Adipocyte (in vitro differentiated cells): Measurements from ENCODE around the gene ZNF155.
A peak's percentile ranks its signal among the peaks of the same experiment; 100 is the strongest.

Experiments used
- DNase-seq: peaks from one replicate; pipeline ENCODE4 v3.0.0-alpha.2; 2015; ENCODE audit warnings: low read depth
- H3K27me3 ChIP-seq: replicated peaks from 2 replicates; pipeline ENCODE4 v1.7.0; 2013; ENCODE audit warnings: mild to moderate bottlenecking, low read length, moderate library complexity; ENCODE audit not compliant: control insufficient read depth, insufficient read depth
- H3K36me3 ChIP-seq: 2 replicates; pipeline ENCODE4 v1.7.0; 2013; ENCODE audit warnings: low read length, mild to moderate bottlenecking, moderate library complexity; ENCODE audit not compliant: control insufficient read depth, insufficient read depth, severe bottlenecking
- H3K4me1 ChIP-seq: 2 replicates; pipeline ENCODE4 v1.7.0; 2013; ENCODE audit warnings: mild to moderate bottlenecking, low read length, moderate library complexity; ENCODE audit not compliant: control insufficient read depth, insufficient read depth
- H3K4me3 ChIP-seq: 2 replicates; pipeline ENCODE4 v1.7.0; 2013; ENCODE audit warnings: mild to moderate bottlenecking, low read length, moderate library complexity
- H3K9ac ChIP-seq: 2 replicates; pipeline ENCODE4 v1.7.0; 2013; ENCODE audit warnings: mild to moderate bottlenecking, low read length, moderate library complexity
- H3K9me3 ChIP-seq: 2 replicates; pipeline ENCODE4 v1.7.0; 2013; ENCODE audit warnings: mild to moderate bottlenecking, low read length, moderate library complexity; ENCODE audit not compliant: control insufficient read depth

ZNF155 gene

GRCh38 chr19:43957891-43958290 lies 26.1 kb upstream of the ZNF155 start:
- Histone ChIP-seq H3K9ac (no peak overlapping the region), H3K36me3 (peaks cover 6% of the 10 kb centered on the region), H3K9me3 (peaks cover 41% of the 10 kb centered on the region), H3K4me1 (no peaks in the 10 kb centered on the region), H3K27me3 (no peaks in the 10 kb centered on the region), H3K4me3 (no peak overlapping the region)
- peak; percentile 69 for DNase-seq

DNA sequence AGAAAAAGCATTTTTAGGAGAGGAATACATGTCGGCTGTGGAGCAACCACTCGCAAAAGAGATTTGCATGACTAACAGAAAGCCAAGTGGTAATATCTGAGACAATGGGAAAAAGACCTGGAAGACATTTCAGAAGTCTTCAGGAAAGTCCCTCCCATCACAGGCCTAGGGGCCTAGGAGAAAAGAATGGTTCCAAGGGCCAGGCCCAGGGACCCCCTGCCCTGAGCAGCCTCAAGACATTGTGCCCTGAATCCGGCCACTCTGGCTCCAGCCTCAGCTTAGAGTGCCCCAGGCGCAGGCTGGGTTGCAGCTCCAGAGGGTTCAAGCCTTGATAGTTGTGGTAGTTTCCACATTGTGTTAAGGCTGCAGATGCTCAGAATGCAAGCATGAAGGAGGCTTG lies 23.6 kb upstream of the ZNF155 start:
- Histone ChIP-seq H3K4me3 (no peak overlapping the region), H3K4me1 (no peaks in the 10 kb centered on the region), H3K27me3 (no peaks in the 10 kb centered on the region), H3K9me3 (peaks cover 64% of the 10 kb centered on the region), H3K36me3 (peaks cover 30% of the 10 kb centered on the region), H3K9ac (no peak overlapping the region)
- DNase-seq: no peak

DNA sequence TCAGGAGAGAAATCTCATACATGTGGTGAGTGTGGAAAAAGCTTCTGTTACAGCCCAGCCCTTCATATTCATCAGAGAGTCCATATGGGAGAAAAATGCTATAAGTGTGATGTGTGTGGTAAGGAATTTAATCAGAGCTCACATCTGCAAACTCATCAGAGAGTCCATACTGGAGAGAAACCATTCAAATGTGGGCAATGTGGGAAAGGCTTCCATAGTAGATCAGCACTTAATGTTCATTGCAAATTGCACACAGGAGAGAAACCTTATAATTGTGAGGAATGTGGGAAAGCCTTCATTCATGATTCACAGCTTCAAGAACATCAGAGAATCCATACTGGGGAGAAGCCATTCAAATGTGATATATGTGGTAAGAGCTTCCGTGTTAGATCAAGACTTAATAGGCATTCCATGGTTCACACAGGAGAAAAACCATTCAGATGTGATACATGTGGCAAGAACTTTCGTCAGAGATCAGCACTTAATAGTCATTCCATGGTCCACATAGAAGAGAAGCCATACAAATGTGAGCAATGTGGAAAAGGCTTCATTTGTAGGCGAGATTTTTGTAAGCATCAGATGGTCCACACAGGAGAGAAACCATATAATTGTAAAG lies 17.8 kb upstream of the ZNF155 start:
- no peak for DNase-seq
- no peak overlapping the region for H3K9ac ChIP-seq
- peak overlapping the region; percentile 70 for H3K4me3 ChIP-seq
- H3K36me3 ChIP-seq: peaks cover 84% of the 10 kb centered on the region
- no peaks in the 10 kb centered on the region for H3K4me1 ChIP-seq
- no peaks in the 10 kb centered on the region for H3K27me3 ChIP-seq
- H3K9me3 ChIP-seq: peaks cover 99% of the 10 kb centered on the region

GRCh38 chr19:43976732-43977131 lies 7.3 kb upstream of the ZNF155 start:
- Histone ChIP-seq H3K4me3 (no peak overlapping the region), H3K9me3 (peaks cover 48% of the 10 kb centered on the region)

GRCh38 chr19:43983544-43983911 lies 460 bp upstream of the ZNF155 start:
- H3K9ac ChIP-seq: no peak overlapping the region
- H3K27me3 ChIP-seq: no peaks in the 10 kb centered on the region
- H3K4me3 ChIP-seq: peak overlapping the region; percentile 89
- H3K4me1 ChIP-seq: peaks cover 7% of the 10 kb centered on the region
- H3K36me3 ChIP-seq: peaks cover under 1% of the 10 kb centered on the region
- H3K9me3 ChIP-seq: no peaks in the 10 kb centered on the region
- no peak for DNase-seq

More at GRCh38 chr19:43976732-43977131, 7.3 kb upstream of the ZNF155 start:
- no peak for DNase-seq
- no peak overlapping the region for H3K9ac ChIP-seq
- H3K36me3 ChIP-seq: no peaks in the 10 kb centered on the region
- H3K27me3 ChIP-seq: no peaks in the 10 kb centered on the region
- no peaks in the 10 kb centered on the region for H3K4me1 ChIP-seq

DNA sequence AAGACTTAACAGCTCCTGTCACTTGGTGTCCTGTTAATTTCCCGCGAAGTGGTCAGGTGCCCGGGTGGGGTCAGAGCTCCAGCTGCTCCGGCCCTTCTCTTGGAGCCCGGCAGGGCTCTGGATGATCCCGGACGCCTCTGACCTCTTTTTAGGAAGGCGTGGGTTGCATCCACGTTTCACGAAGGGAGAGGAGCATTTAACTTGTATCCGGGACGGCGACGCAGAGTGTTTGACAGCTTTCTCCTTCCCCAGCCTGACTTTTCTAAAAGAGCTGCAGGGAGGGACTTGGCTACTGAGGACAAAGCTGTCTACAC lies 656 bp downstream of the ZNF155 start:
- H3K9ac ChIP-seq: peak overlapping the region; percentile 80
- H3K4me3 ChIP-seq: peak overlapping the region; percentile 89
- DNase-seq: no peak
- H3K36me3 ChIP-seq: peaks cover 12% of the 10 kb centered on the region
- H3K4me1 ChIP-seq: peaks cover 7% of the 10 kb centered on the region
- no peaks in the 10 kb centered on the region for H3K27me3 ChIP-seq
- H3K9me3 ChIP-seq: no peaks in the 10 kb centered on the region

GRCh38 chr19:43997631-43998290 lies 13.8 kb downstream of the ZNF155 start:
- peaks cover 4% of the 10 kb centered on the region for H3K4me1 ChIP-seq
- no peaks in the 10 kb centered on the region for H3K27me3 ChIP-seq
- H3K36me3 ChIP-seq: peaks cover 44% of the 10 kb centered on the region
- no peak overlapping the region for H3K9ac ChIP-seq
- no peak for DNase-seq
- H3K4me3 ChIP-seq: no peak overlapping the region
- no peaks in the 10 kb centered on the region for H3K9me3 ChIP-seq

GRCh38 chr19:44002212-44002565 lies 18.2 kb downstream of the ZNF155 start:
- H3K4me1 ChIP-seq: peaks cover 10% of the 10 kb centered on the region
- H3K9ac ChIP-seq: peak overlapping the region; percentile 91
- H3K9me3 ChIP-seq: no peaks in the 10 kb centered on the region
- peaks cover 4% of the 10 kb centered on the region for H3K36me3 ChIP-seq
- peak overlapping the region; percentile 88 for H3K4me3 ChIP-seq
- peak; percentile 38 for DNase-seq
- H3K27me3 ChIP-seq: no peaks in the 10 kb centered on the region

GRCh38 chr19:44002566-44003460 lies 18.8 kb downstream of the ZNF155 start, which contains the start of gene ZNF230:
TSS of gene ZNF230 (plus strand) at chr19:44002957. CDS start at chr19:44007079, 4,122 bp downstream.
- DNase-seq: peak; percentile 99
- H3K36me3 ChIP-seq: peaks cover 8% of the 10 kb centered on the region
- no peaks in the 10 kb centered on the region for H3K9me3 ChIP-seq
- peak within 1 kb of the TSS; percentile 91 for H3K9ac ChIP-seq
- H3K27me3 ChIP-seq: no peaks in the 10 kb centered on the region
- peaks cover 10% of the 10 kb centered on the region for H3K4me1 ChIP-seq
- peak within 1 kb of the TSS; percentile 88 for H3K4me3 ChIP-seq

DNA sequence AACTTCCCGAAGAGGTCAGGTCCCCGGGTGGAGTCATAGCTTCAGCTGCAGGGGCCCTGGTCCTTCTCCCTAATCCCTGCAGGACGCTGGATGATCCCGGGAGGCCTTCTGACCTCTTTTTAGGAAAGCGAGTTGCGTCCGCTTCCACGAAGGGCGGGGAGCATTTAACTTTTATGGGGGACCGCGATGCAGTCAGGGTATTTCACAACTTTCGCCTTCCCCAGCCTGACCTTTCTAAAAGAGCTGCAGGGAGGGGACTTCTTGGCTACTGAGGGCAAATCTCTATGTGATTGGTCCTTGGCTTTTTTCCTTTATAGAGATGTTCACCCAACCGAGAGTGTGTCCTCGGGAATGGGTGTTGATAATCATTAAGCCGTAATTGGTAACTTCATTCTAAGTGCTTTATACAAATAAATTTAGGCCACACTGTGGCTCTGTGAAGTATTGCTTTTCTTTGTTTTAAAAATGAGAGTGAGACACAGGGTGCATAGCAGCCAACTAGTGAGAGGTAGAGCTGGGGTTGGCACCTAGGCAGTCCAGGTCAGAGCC lies 19.5 kb downstream of the ZNF155 start:
- Histone ChIP-seq H3K27me3 (no peaks in the 10 kb centered on the region), H3K36me3 (peaks cover 16% of the 10 kb centered on the region), H3K9me3 (peaks cover 2% of the 10 kb centered on the region), H3K4me3 (peak overlapping the region; percentile 88), H3K9ac (peak overlapping the region; percentile 91), H3K4me1 (peaks cover 10% of the 10 kb centered on the region)
- DNase-seq: peak; percentile 52

DNA sequence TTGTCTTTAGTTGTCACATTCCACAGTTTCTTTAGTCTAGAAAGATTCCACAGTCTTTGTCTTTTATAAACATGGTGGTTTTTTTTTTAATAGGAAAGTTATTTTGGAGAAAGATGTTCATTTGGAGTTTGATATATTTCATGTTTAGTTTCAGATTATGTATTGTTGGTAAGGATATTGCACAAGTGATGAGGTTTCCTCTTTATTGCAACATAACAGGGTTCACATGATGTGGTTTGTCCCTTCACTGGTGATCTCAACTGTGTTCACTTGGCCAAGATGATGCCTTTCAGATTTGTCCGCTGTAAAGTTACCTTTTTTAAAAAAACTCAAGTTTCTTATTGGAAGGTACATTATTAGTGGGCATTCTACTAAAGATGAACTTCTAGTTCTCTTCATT lies 22.0 kb downstream of the ZNF155 start:
- Histone ChIP-seq H3K9ac (no peak overlapping the region), H3K36me3 (peaks cover 40% of the 10 kb centered on the region), H3K4me3 (no peak overlapping the region), H3K27me3 (no peaks in the 10 kb centered on the region), H3K4me1 (peaks cover 10% of the 10 kb centered on the region), H3K9me3 (peaks cover 27% of the 10 kb centered on the region)
- DNase-seq: peak; percentile 29
